Transverse colon (tissue), 4 donors: ENCODE results near the gene DPYD.

Experiments
- CTCF ChIP-seq, 5 experiments: fragments of 200-600 bp in 3 of 5; fragments of 450-650 bp in 2 of 5; sonication (generic) in 3 of 5; IDR thresholded peaks; 1 replicate in 2 of 5; 2 replicates in 3 of 5; pipeline ENCODE4 v1.5.1; 2016 to 2017; ENCODE audit warnings: antibody characterized with exemption in 5 of 5, inconsistent platforms in 3 of 5, mild to moderate bottlenecking in 2 of 5, moderate library complexity in 1 of 5
- EP300 ChIP-seq: sonication (generic); formaldehyde crosslinking; IDR thresholded peaks from one replicate; pipeline ENCODE4 v1.6.1; 2017; ENCODE audit warnings: antibody characterized with exemption, low read depth
- POLR2A ChIP-seq: fragments of 450-650 bp; IDR thresholded peaks from one replicate; pipeline ENCODE4 v1.6.1; 2016; ENCODE audit warnings: antibody characterized with exemption, mild to moderate bottlenecking, moderate library complexity
- POLR2AphosphoS5 ChIP-seq, 3 donors: sonication (generic); formaldehyde crosslinking; IDR thresholded peaks; one replicate each; pipeline ENCODE4 v1.6.1; 2016; ENCODE audit warnings: antibody characterized with exemption in 3 of 3

GRCh38 chr1:97265630-97266029 is 655.2 kb downstream of the DPYD start:
- TF ChIP-seq CTCF (IDR thresholded peaks at IDR 0.05) (no peak), POLR2A (no peak), POLR2AphosphoS5 (IDR thresholded peaks at IDR 0.05) (no peak), EP300 (no peak)
